ENCODE results near the gene WDR91.
"Not testable (repeated sequence)": the region's sequence is repeated elsewhere in the genome, so short reads cannot be mapped to it uniquely, and the experiment has no call there.

The WDR91 gene

GRCh38 chr7:135232720-135233119 is 21.4 kb upstream of the WDR91 start:
- no peak for DNase-seq

GRCh38 chr7:135232087-135232486 is 20.8 kb upstream of the WDR91 start:
- no peak for DNase-seq

GRCh38 chr7:135231686-135232085 is 20.4 kb upstream of the WDR91 start:
- DNase-seq, result no peak

- DNase-seq, result no peak
These were observed 12.7 kb upstream of the WDR91 start for GRCh38 chr7:135224027-135224426.

GRCh38 chr7:135217645-135218509 is 6.6 kb upstream of the WDR91 start:
- no peak for DNase-seq

- DNase-seq, result no peak
These were observed 4.4 kb upstream of the WDR91 start for GRCh38 chr7:135215698-135216097.

GRCh38 chr7:135215180-135215579 is 3.9 kb upstream of the WDR91 start:
- DNase-seq, result no peak

- DNase-seq, result no peak
These were observed 2.5 kb upstream of the WDR91 start for GRCh38 chr7:135213831-135214230.

- not testable (repeated sequence) for DNase-seq
These were observed 790 bp upstream of the WDR91 start for GRCh38 chr7:135211946-135212685.

GRCh38 chr7:135210888-135211178 is 493 bp downstream of the WDR91 start:
- DNase-seq, result no peak

- DNase-seq, result no peak
These were observed 2.0 kb downstream of the WDR91 start for GRCh38 chr7:135209225-135209834.

GRCh38 chr7:135208102-135208793 is 3.1 kb downstream of the WDR91 start:
- DNase-seq, result no peak

GRCh38 chr7:135207406-135208101 is 3.8 kb downstream of the WDR91 start:
- DNase-seq, result no peak

GRCh38 chr7:135206941-135207391 is 4.4 kb downstream of the WDR91 start:
- DNase-seq, result no peak

- no peak for DNase-seq
These were observed 5.5 kb downstream of the WDR91 start for GRCh38 chr7:135205850-135206249.

GRCh38 chr7:135204876-135205275 is 6.5 kb downstream of the WDR91 start:
- no peak for DNase-seq

- no peak for DNase-seq
These were observed 7.0 kb downstream of the WDR91 start for GRCh38 chr7:135204341-135204749.

GRCh38 chr7:135201350-135201749 is 10.0 kb downstream of the WDR91 start:
- DNase-seq, result no peak

- no peak for DNase-seq
These were observed 10.4 kb downstream of the WDR91 start for GRCh38 chr7:135200821-135201331.

- no peak for DNase-seq
These were observed 11.9 kb downstream of the WDR91 start for GRCh38 chr7:135199439-135199838.

- no peak for DNase-seq
These were observed 13.2 kb downstream of the WDR91 start for GRCh38 chr7:135197906-135198655.

- no peak for DNase-seq
These were observed 14.0 kb downstream of the WDR91 start for GRCh38 chr7:135197343-135197742.
